ENCODE measurements around the gene SPACDR. TPM values are rescaled to one million over a fixed set of nuclear protein-coding genes. Genes with fewer than 3 reads are reported as not detected.

The SPACDR gene
- total RNA-seq, 1 experiment from 2014 or later = not detected

- 0 out of 5 replicates have a peak overlapping the region, but pooled peaks of 1 of the 2 experiments have one; percentile 34 for H3K4me3 Mint-ChIP-seq
- no peak overlapping the region for H3K27ac ChIP-seq (ENCODE audit: insufficient read length, low read depth, low read length)
- no peak for TF ChIP-seq CTCF (conservative IDR thresholded peaks at IDR 0.05)
- H3K9me3 Mint-ChIP-seq = no peaks in the 10 kb centered on the region
- H2BK12ac ChIP-seq (ENCODE audit: insufficient read length, low read depth, low read length) = no peak overlapping the region
- H3T11ph ChIP-seq (ENCODE audit: low read length) = no peak overlapping the region
- H2BK15ac ChIP-seq (ENCODE audit: low read depth, low read length) = no peak overlapping the region
- DNase-seq = no peak
- no peak overlapping the region for H3K14ac ChIP-seq (ENCODE audit: insufficient read depth, low read length)
- no peak overlapping the region for H2AK5ac ChIP-seq (ENCODE audit: insufficient read length, low read length)
- H3K9me3 ChIP-seq (ENCODE audit: control insufficient read depth, low read depth, low read length) = no peaks in the 10 kb centered on the region
- no peak overlapping the region for H3K56ac ChIP-seq (ENCODE audit: insufficient read length, low read depth, low read length)
- H3K36me3 Mint-ChIP-seq (ENCODE audit: insufficient read depth in 1 of 3, low read depth in 3 of 3) = peaks cover 0 to 5% (median 0%) of the 10 kb centered on the region in 3 experiments; a peak in 1 of 7 replicates
- no peak overlapping the region for H2BK120ac ChIP-seq (ENCODE audit: low read depth, low read length, poor library complexity, severe bottlenecking)
- no peak overlapping the region for H3K9ac ChIP-seq (ENCODE audit: extremely low read depth, insufficient read length, low read length)
- no peaks in the 10 kb centered on the region for H3K79me1 ChIP-seq (ENCODE audit: insufficient read depth, low read depth, low read length, poor library complexity, severe bottlenecking)
- no CpG with 5 or more reads among the region's 9 CpGs for WGBS (ENCODE audit: extremely low coverage, insufficient read length, low lambda C conversion rate)
- H3K23me2 ChIP-seq (ENCODE audit: insufficient read length, low read depth, low read length, poor library complexity, severe bottlenecking) = peaks cover 7% of the 10 kb centered on the region
- no peak overlapping the region for H4K8ac ChIP-seq (replicated peaks; ENCODE audit: insufficient read length, low read depth, low read length)
- H3K79me2 ChIP-seq (ENCODE audit: insufficient read depth, low read length) = no peaks in the 10 kb centered on the region
- H2BK20ac ChIP-seq (ENCODE audit: low read depth, low read length, poor library complexity, severe bottlenecking) = no peak overlapping the region
- H3K4me2 ChIP-seq (ENCODE audit: insufficient read depth, insufficient read length, low read length) = no peak overlapping the region
- no peak overlapping the region for H3K4ac ChIP-seq (ENCODE audit: low read depth, low read length)
- no peak overlapping the region for H2AFZ ChIP-seq (ENCODE audit: low read length)
- no peak overlapping the region for H4K91ac ChIP-seq (ENCODE audit: insufficient read length, low read depth, low read length)
- no peak overlapping the region for H3K23ac ChIP-seq (ENCODE audit: insufficient read length, low read depth, low read length)
- H4K5ac ChIP-seq (ENCODE audit: insufficient read length, low read depth, low read length) = no peak overlapping the region
- no peak overlapping the region for H2BK5ac ChIP-seq (ENCODE audit: insufficient read length, low read length)
- peaks cover 18 to 40% of the 10 kb centered on the region in 2 experiments for H3K4me1 Mint-ChIP-seq
- H3K4me1 ChIP-seq (ENCODE audit: insufficient read depth, low read length) = no peaks in the 10 kb centered on the region; the same call in 1 of the 2 replicates
- no peaks in the 10 kb centered on the region for H3K27me3 ChIP-seq (ENCODE audit: insufficient read depth, low read length)
- H3K18ac ChIP-seq (ENCODE audit: insufficient read length, low read depth, low read length) = no peak overlapping the region
- no peaks in the 10 kb centered on the region for H4K20me1 ChIP-seq (ENCODE audit: control insufficient read depth, insufficient read depth, insufficient read length)
- no peak overlapping the region for H3K27ac Mint-ChIP-seq
- H3K27me3 Mint-ChIP-seq (ENCODE audit: low read depth) = no peaks in the 10 kb centered on the region
Observed at GRCh38 chr7:100475549-100475948, 11.5 kb upstream of the SPACDR start.

All from H9 (cell line).